A549 (cell line): ENCODE data around the gene KIF3B. TPM values are rescaled to one million over a fixed set of nuclear protein-coding genes. Genes with fewer than 3 reads are reported as not detected.
"Not testable (repeated sequence)": the region's sequence is repeated elsewhere in the genome, so short reads cannot be mapped to it uniquely, and the experiment has no call there.

Experiments used
- ATAC-seq, 2 experiments: fragments of 200-7000 bp in 1 of 2; fragments of >200 bp in 1 of 2; cut with Nextera tagmentation in 1 of 2; cut with Tn5 transposase in 1 of 2; 3 replicates each; pipeline versions ENCODE4 v1.8.0 to v1.9.1; 2018 to 2020; ENCODE audit warnings: mild to moderate bottlenecking in 1 of 2, moderate library complexity in 1 of 2
- CTCF ChIA-PET: fragments of 300-600 bp; sonication (Branson Sonifier 250); formaldehyde crosslinking; extraction: SDS; loops from one replicate; lab custom pipeline; 2021; ENCODE audit warnings: antibody characterized with exemption, inconsistent platforms; lab: Yijun Ruan, JAX
- POLR2A ChIA-PET: fragments of 350-600 bp; formaldehyde crosslinking; extraction: SDS; loops from one replicate; lab custom pipeline; 2021; ENCODE audit warnings: antibody characterized with exemption, inconsistent platforms; lab: Yijun Ruan, JAX
- DNase-seq, 2 experiments: peaks; one replicate each; pipeline versions ENCODE4 v3.0.0 to v3.0.0-alpha.2; 2011 to 2016; ENCODE audit warnings: low read depth in 1 of 2, low spot score in 1 of 2
- FAIRE-seq: peaks from 2 replicates; lab custom pipeline; 2011; peaks lifted over from hg19 to GRCh38; lab: Jason Lieb, UNC
- H3K27ac ChIP-seq, 2 experiments: fragments of >200 bp; sonication (Bioruptor Twin); formaldehyde crosslinking; 3 replicates each; pipeline ENCODE4 v1.5.1; 2016 to 2017
- H3K4me1 ChIP-seq: fragments of >200 bp; sonication (Bioruptor Twin); formaldehyde crosslinking; 3 replicates; pipeline ENCODE4 v1.6.1; 2016
- H3K4me2 ChIP-seq: fragments of >200 bp; sonication (Bioruptor Twin); formaldehyde crosslinking; 3 replicates; pipeline ENCODE4 v1.6.1; 2016
- H3K4me3 ChIP-seq: fragments of >200 bp; sonication (Bioruptor Twin); formaldehyde crosslinking; 3 replicates; pipeline ENCODE4 v1.5.1; 2016
- H3K9me3 ChIP-seq: fragments of >200 bp; sonication (Bioruptor Twin); formaldehyde crosslinking; 3 replicates; pipeline ENCODE4 v1.6.1; 2016
- BHLHE40 ChIP-seq: IDR thresholded peaks from 2 replicates; pipeline ENCODE4 v1.6.1; 2012; ENCODE audit warnings: low read depth, low read length, inconsistent platforms
- CHD4 ChIP-seq: fragments of 200-600 bp; sonication (generic); IDR thresholded peaks from 2 replicates; pipeline ENCODE4 v1.6.1; 2016; ENCODE audit warnings: antibody characterized with exemption, mild to moderate bottlenecking, borderline replicate concordance
- EHF ChIP-seq: fragments of 250-450 bp; sonication (Bioruptor Pico); IDR thresholded peaks from 2 replicates; pipeline ENCODE4 v1.5.0; 2020; ENCODE audit warnings: mild to moderate bottlenecking
- EHMT2 ChIP-seq: fragments of 200-600 bp; sonication (generic); IDR thresholded peaks from 2 replicates; pipeline ENCODE4 v1.6.1; 2016; ENCODE audit warnings: antibody characterized with exemption, low read depth, mild to moderate bottlenecking, moderate library complexity
- ESRRA ChIP-seq: fragments of 150-350 bp; IDR thresholded peaks from 2 replicates; pipeline ENCODE4 v1.6.1; 2014; ENCODE audit warnings: mild to moderate bottlenecking, low read length, borderline replicate concordance
- FOSB ChIP-seq: fragments of 250-450 bp; sonication (Bioruptor Pico); IDR thresholded peaks from 2 replicates; pipeline ENCODE4 v1.5.0; 2020; ENCODE audit warnings: mild to moderate bottlenecking, moderate library complexity
- GATA3 ChIP-seq: IDR thresholded peaks from 2 replicates; pipeline ENCODE4 v1.6.1; 2012; ENCODE audit warnings: borderline replicate concordance
- JUNB ChIP-seq: fragments of >200 bp; sonication (Bioruptor Twin); formaldehyde crosslinking; IDR thresholded peaks from 2 replicates; pipeline ENCODE4 v1.6.1; 2016
- KDM1A ChIP-seq: fragments of 200-600 bp; sonication (generic); IDR thresholded peaks from 2 replicates; pipeline ENCODE4 v1.6.1; 2016; ENCODE audit warnings: low read depth, mild to moderate bottlenecking
- KDM5A ChIP-seq: fragments of 200-600 bp; sonication (generic); IDR thresholded peaks from 2 replicates; pipeline ENCODE4 v1.6.1; 2016; ENCODE audit warnings: antibody characterized with exemption, mild to moderate bottlenecking
- MAFK ChIP-seq: fragments of 450-650 bp; IDR thresholded peaks from 2 replicates; pipeline ENCODE4 v1.6.1; 2014; ENCODE audit not compliant: partially characterized antibody
- PHF8 ChIP-seq: fragments of 200-600 bp; sonication (generic); IDR thresholded peaks from 2 replicates; pipeline ENCODE4 v1.6.1; 2016; ENCODE audit warnings: low read depth, mild to moderate bottlenecking, antibody characterized with exemption, moderate library complexity, borderline replicate concordance
- POLR2A ChIP-seq: IDR thresholded peaks from 2 replicates; pipeline ENCODE4 v1.6.1; 2012; ENCODE audit warnings: mild to moderate bottlenecking, low read length
- POLR2AphosphoS2 ChIP-seq: conservative IDR thresholded peaks from 2 replicates; pipeline ENCODE4 v1.6.1; 2012; ENCODE audit warnings: low read length, improper control_type of control experiment, inconsistent platforms
- RAD21 ChIP-seq, 2 experiments: fragments of >200 bp in 1 of 2; sonication (Bioruptor Twin) in 1 of 2; formaldehyde crosslinking in 1 of 2; IDR thresholded peaks in 1 of 2; conservative IDR thresholded peaks in 1 of 2; 2 replicates in 1 of 2; 3 replicates in 1 of 2; pipeline ENCODE4 v1.6.1; 2012 to 2018; ENCODE audit warnings: inconsistent platforms in 1 of 2
- RFX5 ChIP-seq: fragments of 450-650 bp; IDR thresholded peaks from 2 replicates; pipeline ENCODE4 v1.7.1; 2014; ENCODE audit warnings: antibody characterized with exemption, mild to moderate bottlenecking, moderate library complexity
- TFCP2L1 ChIP-seq: fragments of 250-450 bp; sonication (Bioruptor Pico); IDR thresholded peaks from 2 replicates; pipeline ENCODE4 v1.5.0; 2021; ENCODE audit warnings: mild to moderate bottlenecking
- ZNF302 ChIP-seq: fragments of 250-450 bp; sonication (Bioruptor Pico); IDR thresholded peaks from 2 replicates; pipeline ENCODE4 v1.9.0; 2021; ENCODE audit warnings: inconsistent platforms, mild to moderate bottlenecking, moderate library complexity
- ZSCAN20 ChIP-seq: fragments of 250-450 bp; sonication (Bioruptor Pico); IDR thresholded peaks from 2 replicates; pipeline ENCODE4 v1.8.0; 2022; ENCODE audit warnings: mild to moderate bottlenecking, moderate library complexity
- WGBS: methylation state at CpG from one replicate; pipeline ENCODE4 v1.1.6; 2017; ENCODE audit errors: missing lambda C conversion rate; 5-methylcytosine and 5-hydroxymethylcytosine counted together
- polyA plus RNA-seq, 4 experiments: library from polyadenylated mRNA; depleted of rRNA in 3 of 4; stranded (reverse); fragments of >200 nt; fragmentation: RNase III in 1 of 4; extraction: RNeasy Plus Mini Kit Qiagen cat#74134 plus additional on column Dnase treatment in 1 of 4; gene quantifications; 2 replicates in 3 of 4; 3 replicates in 1 of 4; pipeline ENCODE4 v1.2.3, GENCODE V29; 2011 to 2017
- TF ChIP-seq, protein P1 (sequence below): fragments of 150-350 bp; IDR thresholded peaks from 2 replicates; pipeline ENCODE4 v1.6.1; 2014; ENCODE audit warnings: low read depth, mild to moderate bottlenecking, low read length
- TF ChIP-seq, protein P2 (sequence below): IDR thresholded peaks from 2 replicates; pipeline ENCODE4 v1.6.1; 2012
- TF ChIP-seq, protein P3 (sequence below): IDR thresholded peaks from 2 replicates; pipeline ENCODE4 v1.6.1; 2012; ENCODE audit warnings: low read depth, borderline replicate concordance
- TF ChIP-seq, protein P4 (sequence below): fragments of >200 bp; sonication (Bioruptor Twin); formaldehyde crosslinking; IDR thresholded peaks from 2 replicates; pipeline ENCODE4 v1.6.1; 2016
- TF ChIP-seq, protein P5 (sequence below): fragments of >200 bp; sonication (Bioruptor Twin); formaldehyde crosslinking; IDR thresholded peaks from 3 replicates; pipeline ENCODE4 v1.5.1; 2016
- TF ChIP-seq, protein P6 (sequence below): IDR thresholded peaks from 2 replicates; pipeline ENCODE4 v1.6.1; 2012

KIF3B gene
- polyA plus RNA-seq, 2 of the 4 experiments (the other 2 are of a cell fraction) = 23.7 to 33.7 TPM

DNA sequence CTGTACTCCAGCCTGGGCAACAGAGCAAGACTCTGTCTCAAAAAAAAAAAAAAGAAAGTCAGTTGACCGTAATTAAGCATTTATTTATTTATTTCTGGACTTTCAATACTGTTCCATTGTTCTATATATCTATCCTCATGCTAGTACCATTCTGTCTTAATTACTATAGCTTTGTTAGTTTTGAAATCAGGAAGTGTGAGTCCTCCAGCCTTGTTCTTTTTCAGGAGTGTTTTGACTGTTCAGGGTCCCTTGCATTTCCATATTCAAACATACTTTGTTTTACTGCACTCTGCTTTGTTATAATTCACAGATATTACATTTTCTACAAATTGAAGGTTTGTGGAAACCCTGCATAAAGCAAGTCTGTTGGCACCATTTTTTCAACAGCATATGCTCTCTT, 43.9 kb downstream of the KIF3B start:
- WGBS = 98% methylated on average over 1 of the region's 1 CpG
- ATAC-seq (no peak), FAIRE-seq (no peak), DNase-seq (no peak)
- CTCF ChIA-PET = interaction anchor here (0.7 kb wide), 1 partner anchor 13 kb away, joined by 3 read pairs; no protein-coding TSS in a partner anchor
- H3K4me3 ChIP-seq = no peak overlapping the region
- H3K27ac ChIP-seq = no peak overlapping the region
- POLR2A ChIA-PET = no interaction called here
- H3K4me1 ChIP-seq = peaks cover 16% of the 10 kb centered on the region
- no peak for TF ChIP-seq EHF (CRISPR knock-in tag)
- no peak for TF ChIP-seq RAD21 (conservative IDR thresholded peaks at IDR 0.05 in 1 of 2, IDR thresholded peaks at IDR 0.05 in 1 of 2)
- TF ChIP-seq POLR2AphosphoS2 = no peak
- TF ChIP-seq ZSCAN20 (CRISPR knock-in tag) = no peak
- no peak for TF ChIP-seq BHLHE40
- no peak for TF ChIP-seq EHMT2
- TF ChIP-seq POLR2A = no peak
- TF ChIP-seq, protein P1, sequence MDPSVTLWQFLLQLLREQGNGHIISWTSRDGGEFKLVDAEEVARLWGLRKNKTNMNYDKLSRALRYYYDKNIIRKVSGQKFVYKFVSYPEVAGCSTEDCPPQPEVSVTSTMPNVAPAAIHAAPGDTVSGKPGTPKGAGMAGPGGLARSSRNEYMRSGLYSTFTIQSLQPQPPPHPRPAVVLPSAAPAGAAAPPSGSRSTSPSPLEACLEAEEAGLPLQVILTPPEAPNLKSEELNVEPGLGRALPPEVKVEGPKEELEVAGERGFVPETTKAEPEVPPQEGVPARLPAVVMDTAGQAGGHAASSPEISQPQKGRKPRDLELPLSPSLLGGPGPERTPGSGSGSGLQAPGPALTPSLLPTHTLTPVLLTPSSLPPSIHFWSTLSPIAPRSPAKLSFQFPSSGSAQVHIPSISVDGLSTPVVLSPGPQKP = no peak
- TF ChIP-seq RFX5 = no peak
- no peak for TF ChIP-seq MAFK
- TF ChIP-seq, protein P2, sequence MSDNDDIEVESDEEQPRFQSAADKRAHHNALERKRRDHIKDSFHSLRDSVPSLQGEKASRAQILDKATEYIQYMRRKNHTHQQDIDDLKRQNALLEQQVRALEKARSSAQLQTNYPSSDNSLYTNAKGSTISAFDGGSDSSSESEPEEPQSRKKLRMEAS = no peak
- TF ChIP-seq KDM5A = no peak
- TF ChIP-seq, protein P3, sequence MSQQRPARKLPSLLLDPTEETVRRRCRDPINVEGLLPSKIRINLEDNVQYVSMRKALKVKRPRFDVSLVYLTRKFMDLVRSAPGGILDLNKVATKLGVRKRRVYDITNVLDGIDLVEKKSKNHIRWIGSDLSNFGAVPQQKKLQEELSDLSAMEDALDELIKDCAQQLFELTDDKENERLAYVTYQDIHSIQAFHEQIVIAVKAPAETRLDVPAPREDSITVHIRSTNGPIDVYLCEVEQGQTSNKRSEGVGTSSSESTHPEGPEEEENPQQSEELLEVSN = no peak
- no peak for TF ChIP-seq FOSB (CRISPR knock-in tag)
- TF ChIP-seq TFCP2L1 = no peak
- H3K4me2 ChIP-seq = no peak overlapping the region
- no peaks in the 10 kb centered on the region for H3K9me3 ChIP-seq

DNA sequence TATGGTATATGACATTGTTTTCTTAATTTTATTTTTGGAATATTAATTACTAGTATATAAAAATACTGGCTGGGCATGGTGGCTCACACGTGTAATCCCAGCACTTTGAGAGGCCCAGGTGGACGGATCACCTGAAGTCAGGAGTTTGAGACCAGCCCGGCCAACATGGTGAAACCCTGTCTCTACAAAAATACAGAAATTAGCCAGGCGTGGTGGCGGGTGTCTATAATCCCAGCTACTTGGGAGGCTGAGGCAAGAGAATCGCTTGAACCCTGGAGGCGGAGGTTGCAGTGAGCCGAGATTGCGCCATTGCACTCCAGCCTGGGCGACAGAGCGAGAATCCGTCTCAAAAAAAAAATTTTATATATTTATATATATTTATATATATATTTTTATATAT, 44.8 kb downstream of the KIF3B start:
- POLR2A ChIA-PET, H3K4me2 ChIP-seq, DNase-seq, H3K9me3 ChIP-seq, CTCF ChIA-PET, FAIRE-seq, ATAC-seq, H3K4me3 ChIP-seq, H3K27ac ChIP-seq: not testable (repeated sequence)
- WGBS = 95% methylated on average over 12 of the region's 12 CpGs
- peaks cover 20% of the 10 kb centered on the region for H3K4me1 ChIP-seq

DNA sequence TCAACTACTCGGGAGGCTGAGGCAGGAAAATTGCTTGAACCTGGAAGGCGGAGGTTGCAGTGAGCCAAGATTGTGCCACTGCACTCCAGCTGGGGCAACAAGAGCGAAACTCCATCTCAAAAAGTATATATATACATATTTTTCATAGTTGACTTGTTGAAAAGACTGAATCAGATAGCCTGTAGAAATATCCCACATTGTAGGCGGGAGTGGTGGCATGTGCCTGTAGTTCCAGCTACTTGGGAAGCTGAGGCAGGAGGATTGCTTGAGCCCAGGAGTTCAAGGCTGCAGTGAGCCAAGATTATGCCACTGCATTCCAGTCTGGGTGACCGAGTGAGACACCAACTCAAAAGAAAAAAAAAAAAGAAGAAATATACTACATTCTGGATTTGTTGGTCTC, 46.3 kb downstream of the KIF3B start:
- H3K4me2 ChIP-seq, POLR2A ChIA-PET, ATAC-seq, FAIRE-seq, H3K9me3 ChIP-seq, DNase-seq, H3K27ac ChIP-seq, H3K4me3 ChIP-seq: not testable (repeated sequence)
- CTCF ChIA-PET = interaction anchor here (1.3 to 4.5 kb wide), 2 partner anchors 13 to 198 kb away, joined by 4 to 25 read pairs; no protein-coding TSS in a partner anchor
- WGBS = 89% methylated on average over 5 of the region's 5 CpGs
- H3K4me1 ChIP-seq = peaks cover 22% of the 10 kb centered on the region

DNA sequence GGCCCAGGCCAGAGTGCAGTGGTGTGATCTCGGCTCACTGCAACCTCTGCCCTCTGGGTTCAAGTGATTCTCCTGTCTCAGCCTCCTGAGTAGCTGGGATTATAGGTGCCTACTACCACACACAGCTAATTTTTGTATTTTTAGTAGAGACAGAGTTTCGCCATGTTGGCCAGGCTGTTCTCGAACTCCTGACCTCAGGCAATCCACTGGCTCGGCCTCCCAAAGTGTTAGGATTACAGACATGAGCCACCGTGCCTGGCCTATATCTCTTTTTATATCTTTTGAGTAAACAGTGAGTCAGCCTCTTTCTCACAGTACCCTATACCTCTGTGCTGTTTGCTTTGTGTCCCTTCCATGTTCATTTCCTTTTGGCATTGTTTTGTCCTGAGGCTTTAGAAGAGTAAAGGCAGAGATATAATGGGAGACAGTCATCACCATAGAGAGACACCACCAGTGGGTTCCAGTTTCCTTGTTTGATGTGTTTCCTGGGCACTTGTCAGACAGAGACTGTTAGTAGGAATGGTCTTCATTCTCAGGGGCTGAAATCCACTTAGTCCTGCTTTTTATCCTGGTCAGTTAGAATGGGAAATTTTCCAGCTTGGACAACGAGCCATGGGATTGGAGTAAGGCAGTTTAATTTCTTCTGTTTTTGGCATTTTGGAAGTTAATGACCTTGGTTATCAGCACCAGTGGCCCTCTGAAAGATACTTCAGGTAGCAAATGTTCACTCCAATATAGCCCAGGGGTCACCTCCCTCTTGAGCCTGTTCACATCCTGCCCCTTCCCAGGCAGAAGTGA, 48.5 kb downstream of the KIF3B start:
- FAIRE-seq (peak; percentile 88), ATAC-seq (peak; percentile 94 to 98)
- POLR2A ChIA-PET = interaction anchor here (0.6 kb wide), 1 partner anchor 56 kb away, joined by 4 read pairs; no protein-coding TSS in a partner anchor
- TF ChIP-seq ESRRA (no peak), CHD4 (peak; percentile 76; the same call in 1 of the 2 replicates), EHMT2 (no peak; the same call in 1 of the 2 replicates), KDM1A (no peak), PHF8 (no peak), ZNF302 (CRISPR knock-in tag) (no peak), GATA3 (peak; percentile 94), RFX5 (no peak), JUNB (peak; percentile 56; the same call in 1 of the 2 replicates)
- TF ChIP-seq, protein P4, sequence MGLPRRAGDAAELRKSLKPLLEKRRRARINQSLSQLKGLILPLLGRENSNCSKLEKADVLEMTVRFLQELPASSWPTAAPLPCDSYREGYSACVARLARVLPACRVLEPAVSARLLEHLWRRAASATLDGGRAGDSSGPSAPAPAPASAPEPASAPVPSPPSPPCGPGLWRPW = no peak
- TF ChIP-seq, protein P5, sequence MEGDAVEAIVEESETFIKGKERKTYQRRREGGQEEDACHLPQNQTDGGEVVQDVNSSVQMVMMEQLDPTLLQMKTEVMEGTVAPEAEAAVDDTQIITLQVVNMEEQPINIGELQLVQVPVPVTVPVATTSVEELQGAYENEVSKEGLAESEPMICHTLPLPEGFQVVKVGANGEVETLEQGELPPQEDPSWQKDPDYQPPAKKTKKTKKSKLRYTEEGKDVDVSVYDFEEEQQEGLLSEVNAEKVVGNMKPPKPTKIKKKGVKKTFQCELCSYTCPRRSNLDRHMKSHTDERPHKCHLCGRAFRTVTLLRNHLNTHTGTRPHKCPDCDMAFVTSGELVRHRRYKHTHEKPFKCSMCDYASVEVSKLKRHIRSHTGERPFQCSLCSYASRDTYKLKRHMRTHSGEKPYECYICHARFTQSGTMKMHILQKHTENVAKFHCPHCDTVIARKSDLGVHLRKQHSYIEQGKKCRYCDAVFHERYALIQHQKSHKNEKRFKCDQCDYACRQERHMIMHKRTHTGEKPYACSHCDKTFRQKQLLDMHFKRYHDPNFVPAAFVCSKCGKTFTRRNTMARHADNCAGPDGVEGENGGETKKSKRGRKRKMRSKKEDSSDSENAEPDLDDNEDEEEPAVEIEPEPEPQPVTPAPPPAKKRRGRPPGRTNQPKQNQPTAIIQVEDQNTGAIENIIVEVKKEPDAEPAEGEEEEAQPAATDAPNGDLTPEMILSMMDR = no peak
- TF ChIP-seq, protein P6, sequence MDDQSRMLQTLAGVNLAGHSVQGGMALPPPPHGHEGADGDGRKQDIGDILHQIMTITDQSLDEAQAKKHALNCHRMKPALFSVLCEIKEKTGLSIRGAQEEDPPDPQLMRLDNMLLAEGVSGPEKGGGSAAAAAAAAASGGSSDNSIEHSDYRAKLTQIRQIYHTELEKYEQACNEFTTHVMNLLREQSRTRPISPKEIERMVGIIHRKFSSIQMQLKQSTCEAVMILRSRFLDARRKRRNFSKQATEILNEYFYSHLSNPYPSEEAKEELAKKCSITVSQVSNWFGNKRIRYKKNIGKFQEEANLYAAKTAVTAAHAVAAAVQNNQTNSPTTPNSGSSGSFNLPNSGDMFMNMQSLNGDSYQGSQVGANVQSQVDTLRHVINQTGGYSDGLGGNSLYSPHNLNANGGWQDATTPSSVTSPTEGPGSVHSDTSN = no peak

More for the DNA sequence above, 48.5 kb downstream of the KIF3B start:
- peaks cover 22% of the 10 kb centered on the region for H3K4me1 ChIP-seq
- peak overlapping the region; percentile 63 to 79 for H3K27ac ChIP-seq
- CTCF ChIA-PET = interaction anchor here (0.7 to 4.5 kb wide), 3 partner anchors 10 to 32 kb away, joined by 3 to 25 read pairs (median 3); partner anchors contain the start of gene ASXL1
- H3K4me3 ChIP-seq = no peak overlapping the region
- H3K9me3 ChIP-seq = no peaks in the 10 kb centered on the region
- WGBS = 16% methylated on average over 6 of the region's 6 CpGs
- peak; percentile 43 to 91 for DNase-seq
- H3K4me2 ChIP-seq = peak overlapping the region; percentile 66
